HL-60/S4 treated with retinoic acid at 250 ng/mL for 4 days and 3 days (cell line): ENCODE measurements around the gene CCDC80.

Experiments used
- in situ Hi-C: fragments of 300-500 bp; cut with MboI; formaldehyde crosslinking; loops from 2 replicates; pipeline ENCODE4 v1.7.0; 2022; ENCODE audit warnings: low sequenced_read_pairs

Gene CCDC80

DNA sequence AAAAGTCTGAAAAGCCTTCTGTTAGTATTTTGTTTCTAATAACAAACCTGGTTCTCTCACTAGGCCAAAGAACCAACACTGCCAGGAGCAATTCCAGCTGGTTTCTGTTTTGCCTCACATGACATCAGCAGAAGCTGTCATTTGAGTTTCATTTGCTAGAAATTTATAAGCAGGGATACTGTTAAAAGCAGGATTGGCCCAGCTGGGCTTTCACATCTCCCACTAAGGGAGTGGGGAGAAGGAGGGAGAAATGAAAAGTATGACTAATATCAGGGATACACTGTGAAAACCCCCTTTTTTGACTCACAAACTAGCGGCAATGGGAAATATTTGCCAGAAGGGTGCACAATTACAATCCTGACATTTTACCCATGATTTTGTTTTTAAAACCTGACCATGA lies 5.3 kb downstream of the CCDC80 start:
- in situ Hi-C loops = loop anchor here (25.0 kb wide), 2 partner anchors 352 to 652 kb away; partner anchors contain the start of genes CD200R1 and GTPBP8

DNA sequence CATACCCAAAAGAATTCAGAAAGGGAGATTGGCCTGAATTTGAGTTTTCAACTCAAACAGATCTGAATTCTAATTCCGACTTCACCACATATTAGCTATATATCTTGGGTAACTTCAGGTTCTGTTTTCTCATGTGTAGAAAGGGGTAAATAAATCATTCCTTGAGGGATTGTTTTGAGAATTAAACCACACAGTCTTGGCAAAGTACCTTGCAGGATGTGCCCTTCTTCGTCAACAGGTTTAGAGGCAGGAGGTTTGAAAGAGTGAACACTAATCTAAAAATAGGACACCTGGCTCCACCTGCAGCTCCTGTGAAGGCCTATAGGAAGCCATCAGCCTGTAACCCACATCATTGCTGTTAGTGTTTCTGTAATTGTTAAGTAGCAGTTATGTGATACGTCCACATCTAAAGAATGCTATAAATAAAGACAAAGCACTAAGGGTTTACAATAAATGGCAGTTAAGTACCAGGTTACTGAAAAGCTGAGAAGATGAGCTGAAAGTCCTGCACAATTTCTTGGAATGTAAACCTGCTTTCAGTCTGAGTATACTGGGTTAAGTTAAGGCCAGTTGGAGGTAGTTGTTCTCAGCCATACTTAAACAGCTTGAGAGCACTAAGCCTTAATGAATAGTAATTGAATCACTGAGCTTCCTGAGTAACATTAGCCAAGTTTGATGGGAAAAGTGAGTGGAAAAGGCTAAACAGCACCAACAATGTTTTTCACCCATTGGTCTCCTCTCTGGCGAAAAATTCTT lies 6.0 kb downstream of the CCDC80 start:
- in situ Hi-C loops = loop anchor here (25.0 kb wide), 2 partner anchors 352 to 652 kb away; partner anchors contain the start of genes CD200R1 and GTPBP8

DNA sequence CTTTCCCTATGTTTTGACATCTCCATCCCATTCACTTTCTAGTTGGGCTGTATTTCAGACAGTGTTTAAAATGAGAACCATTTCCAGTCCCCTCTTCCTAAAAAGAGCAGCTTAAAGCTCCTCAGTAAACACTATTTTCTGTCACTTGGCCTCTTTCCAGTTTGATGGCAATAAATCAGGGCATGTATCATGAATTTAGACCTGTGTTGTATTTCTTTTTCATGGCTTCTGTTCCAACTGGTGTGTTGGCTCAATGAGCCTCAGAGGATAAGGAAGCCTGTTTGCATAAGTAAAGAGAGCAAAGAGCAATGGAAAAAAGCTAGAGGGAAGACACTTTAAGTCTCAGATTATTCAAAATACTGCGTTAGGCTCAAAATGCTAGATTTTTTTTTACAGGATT lies 7.2 kb downstream of the CCDC80 start:
- in situ Hi-C loops = loop anchor here (25.0 kb wide), 2 partner anchors 354 to 654 kb away; partner anchors contain the start of genes CD200R1 and GTPBP8

DNA sequence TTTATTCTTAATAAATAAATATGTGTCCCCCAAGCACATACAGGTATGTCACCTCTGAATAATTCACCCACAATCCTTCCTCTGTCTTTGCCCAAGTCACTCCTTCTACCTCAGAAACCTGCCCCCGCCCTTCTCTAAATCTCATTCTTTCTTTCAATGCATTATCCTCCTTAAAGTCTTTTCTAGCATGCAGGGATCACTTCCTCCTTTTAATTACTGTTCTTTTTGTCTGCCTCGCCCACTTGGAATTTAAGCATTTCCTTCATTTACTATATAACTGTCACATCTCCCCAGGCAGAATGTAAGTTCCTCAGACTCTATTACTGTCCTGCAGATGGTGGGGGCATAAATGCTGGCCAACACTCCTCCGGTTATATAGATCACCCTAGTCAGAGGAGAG lies 7.8 kb downstream of the CCDC80 start:
- in situ Hi-C loops = loop anchor here (25.0 kb wide), 2 partner anchors 354 to 654 kb away; partner anchors contain the start of genes CD200R1 and GTPBP8

DNA sequence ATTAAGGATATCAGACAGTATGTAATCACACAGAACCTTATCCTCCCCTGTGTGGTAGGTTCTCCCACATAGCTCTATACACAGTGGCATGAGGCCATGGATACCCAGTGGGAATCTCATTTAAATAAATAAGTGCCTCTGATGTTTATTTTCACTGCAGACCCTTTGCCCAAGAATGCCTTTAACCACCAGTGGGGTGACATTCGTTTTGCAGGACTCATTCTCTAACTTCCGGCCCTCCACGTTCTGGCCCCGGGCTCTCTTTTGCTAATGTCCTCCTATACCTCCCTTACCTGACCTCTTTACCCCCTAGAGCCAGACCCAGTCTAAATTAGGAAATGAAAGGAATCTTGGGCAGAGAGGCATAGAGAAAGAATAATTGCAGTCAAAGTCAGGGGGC lies 8.3 kb downstream of the CCDC80 start:
- in situ Hi-C loops = loop anchor here (25.0 kb wide), 2 partner anchors 355 to 655 kb away; partner anchors contain the start of genes CD200R1 and GTPBP8

DNA sequence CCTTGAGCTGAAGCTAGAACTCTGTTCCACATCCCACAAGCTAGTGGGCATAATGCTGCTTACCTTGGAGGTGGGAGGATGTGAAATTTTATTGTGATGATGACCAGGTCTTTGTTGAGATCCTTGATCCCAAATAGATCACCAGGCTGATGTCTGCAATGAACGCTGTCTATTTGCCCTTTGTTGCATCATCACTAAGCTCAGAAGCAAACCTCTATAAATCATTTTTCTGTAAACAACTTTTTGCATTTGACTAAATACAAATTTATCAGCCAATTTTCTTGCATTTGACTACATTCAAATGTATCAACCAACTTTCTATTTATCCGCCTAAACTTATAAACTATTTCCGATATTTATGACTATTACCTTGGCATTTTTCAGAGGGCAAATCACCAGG lies 9.7 kb downstream of the CCDC80 start:
- in situ Hi-C loops = loop anchor here (25.0 kb wide), 2 partner anchors 356 to 656 kb away; partner anchors contain the start of genes CD200R1 and GTPBP8

DNA sequence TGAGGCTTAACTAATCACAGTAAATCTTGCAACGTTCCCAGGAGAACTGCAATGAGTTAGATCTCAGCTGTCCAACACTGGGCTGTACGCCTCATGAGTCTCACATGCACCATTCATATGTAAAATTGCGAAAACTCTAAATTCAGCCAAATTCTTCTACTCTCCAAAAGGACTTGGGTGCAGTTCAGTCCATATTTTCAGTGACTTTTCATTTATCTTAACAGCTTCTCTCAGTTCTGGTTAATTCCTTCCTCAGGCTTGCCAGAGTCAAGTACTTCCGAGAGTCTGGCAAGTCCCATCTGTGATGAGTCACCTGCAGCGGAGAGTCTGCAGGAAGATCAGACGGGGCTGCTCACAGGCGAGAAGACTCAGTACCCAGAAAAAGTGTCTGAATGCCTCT lies 11.5 kb downstream of the CCDC80 start:
- in situ Hi-C loops = loop anchor here (25.0 kb wide), 2 partner anchors 358 to 658 kb away; partner anchors contain the start of genes CD200R1 and GTPBP8

DNA sequence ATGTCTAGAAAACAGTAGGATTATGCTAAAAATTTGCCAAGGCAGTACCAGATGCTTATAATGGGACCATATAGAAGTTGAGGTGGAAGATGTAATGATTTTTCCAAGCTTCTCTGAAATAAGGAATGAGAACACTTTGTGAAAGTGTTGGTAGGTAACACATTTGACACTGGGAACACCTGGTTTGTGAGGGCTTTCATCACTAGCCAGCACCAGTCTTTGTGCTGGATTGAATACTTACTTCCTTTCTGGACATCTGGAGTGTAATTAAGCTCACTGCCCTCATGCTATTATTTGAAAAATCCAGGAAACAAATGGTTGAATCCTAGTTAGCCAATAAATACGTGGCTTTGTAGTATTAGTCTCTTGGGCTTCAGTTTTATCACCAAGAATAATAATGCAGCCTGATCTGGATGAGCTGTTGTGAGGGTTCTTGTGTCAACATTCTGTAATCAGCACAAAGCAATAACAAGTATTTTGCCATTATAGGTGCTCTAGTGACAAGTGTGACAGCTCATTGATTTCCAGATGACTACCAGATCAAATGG lies 12.9 kb downstream of the CCDC80 start:
- in situ Hi-C loops = loop anchor here (25.0 kb wide), 2 partner anchors 359 to 659 kb away; partner anchors contain the start of genes CD200R1 and GTPBP8

DNA sequence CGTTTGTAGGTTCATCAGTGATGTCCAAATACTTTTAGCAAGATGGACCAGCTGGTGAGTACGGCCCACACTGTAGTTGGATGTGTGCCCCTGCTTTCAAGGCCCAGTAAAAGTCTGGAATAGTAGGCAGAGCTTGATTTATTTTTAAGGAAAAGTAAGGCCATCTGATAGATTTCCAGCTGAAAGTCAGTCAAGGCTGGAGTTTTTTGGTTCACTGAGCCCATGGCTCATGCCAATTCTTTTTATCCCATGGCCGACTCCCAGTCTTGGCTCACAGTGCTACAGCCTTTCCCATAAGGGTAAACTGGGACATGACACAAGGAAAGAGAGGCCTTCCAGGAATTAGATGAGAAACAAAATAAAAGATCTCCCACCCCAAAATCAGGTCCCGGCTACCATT lies 13.5 kb downstream of the CCDC80 start:
- in situ Hi-C loops = loop anchor here (25.0 kb wide), 2 partner anchors 360 to 660 kb away; partner anchors contain the start of genes CD200R1 and GTPBP8

DNA sequence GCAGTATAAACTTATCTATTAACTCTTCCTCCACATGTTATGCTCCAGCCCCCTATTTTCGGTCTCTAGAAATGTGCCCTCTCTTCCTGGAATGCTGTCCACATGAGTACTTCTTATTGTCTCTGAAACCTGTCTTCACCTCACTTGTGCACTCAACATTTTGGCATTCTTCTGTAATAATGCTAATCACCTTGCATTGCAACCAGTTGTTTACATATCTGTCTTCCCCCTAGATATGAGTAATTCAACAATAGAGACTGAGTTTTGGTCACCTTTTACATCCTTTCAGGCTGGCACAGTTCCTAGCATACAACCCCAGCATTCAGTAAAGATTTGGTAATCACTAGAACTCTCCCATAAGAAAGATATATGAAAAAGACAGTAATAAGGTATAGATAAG lies 17.2 kb downstream of the CCDC80 start:
- in situ Hi-C loops = no loop called here

DNA sequence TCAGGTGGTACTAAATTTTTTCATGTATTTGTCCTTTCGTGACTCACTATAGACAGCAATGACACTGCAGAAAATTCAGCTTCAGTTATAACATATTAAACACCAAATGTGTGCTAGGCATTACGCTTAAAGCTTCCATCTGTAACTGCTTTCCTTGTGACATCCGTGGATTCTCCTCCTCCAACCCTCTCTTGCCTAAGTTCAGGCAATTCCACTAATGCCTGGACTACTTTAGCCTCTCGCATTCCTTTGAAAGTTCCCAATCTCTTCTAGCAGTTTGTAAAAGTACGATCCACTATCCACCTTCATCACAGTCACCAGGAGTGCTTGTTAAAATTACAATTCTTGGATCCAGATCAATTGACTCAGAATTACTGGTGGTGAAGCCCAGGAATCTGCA lies 17.7 kb downstream of the CCDC80 start:
- in situ Hi-C loops = no loop called here

DNA sequence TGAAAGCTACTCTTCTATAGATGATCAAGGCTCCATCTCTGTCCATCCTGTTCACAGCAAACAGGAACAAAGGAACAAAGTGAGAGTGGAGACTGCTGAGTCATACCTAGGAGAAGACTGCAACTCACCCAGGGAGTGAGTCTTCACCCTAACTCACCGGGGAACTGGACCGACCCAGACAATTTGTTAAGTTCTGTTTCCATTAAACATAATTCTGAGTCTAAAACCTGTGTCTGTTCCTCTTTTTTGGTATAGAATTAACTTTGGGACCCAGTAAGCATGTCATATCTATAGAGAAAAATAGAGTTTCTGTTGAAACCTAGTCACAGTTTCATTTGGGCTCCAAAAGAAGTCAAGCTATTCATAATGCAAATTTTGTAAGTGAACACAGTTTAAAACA lies 21.6 kb downstream of the CCDC80 start:
- in situ Hi-C loops = no loop called here

DNA sequence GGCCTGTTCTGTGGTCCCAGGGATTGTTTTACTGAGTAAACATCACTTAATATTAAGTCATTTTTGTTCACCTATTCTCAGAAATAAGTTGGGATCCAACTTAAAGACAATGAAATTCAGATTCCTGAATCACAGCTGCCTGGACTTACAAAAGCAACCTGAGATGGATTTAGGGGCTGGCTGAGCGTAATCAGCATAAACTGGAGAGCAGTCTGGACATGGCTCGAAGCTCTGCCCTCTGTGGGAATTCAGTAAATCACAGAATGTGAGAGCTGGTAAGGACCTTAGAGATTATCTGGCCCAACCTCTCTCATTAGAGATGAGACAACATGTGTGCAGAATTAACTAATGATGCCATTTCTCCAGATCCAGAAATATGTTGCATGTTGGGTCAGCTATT lies 23.7 kb downstream of the CCDC80 start:
- in situ Hi-C loops = no loop called here

DNA sequence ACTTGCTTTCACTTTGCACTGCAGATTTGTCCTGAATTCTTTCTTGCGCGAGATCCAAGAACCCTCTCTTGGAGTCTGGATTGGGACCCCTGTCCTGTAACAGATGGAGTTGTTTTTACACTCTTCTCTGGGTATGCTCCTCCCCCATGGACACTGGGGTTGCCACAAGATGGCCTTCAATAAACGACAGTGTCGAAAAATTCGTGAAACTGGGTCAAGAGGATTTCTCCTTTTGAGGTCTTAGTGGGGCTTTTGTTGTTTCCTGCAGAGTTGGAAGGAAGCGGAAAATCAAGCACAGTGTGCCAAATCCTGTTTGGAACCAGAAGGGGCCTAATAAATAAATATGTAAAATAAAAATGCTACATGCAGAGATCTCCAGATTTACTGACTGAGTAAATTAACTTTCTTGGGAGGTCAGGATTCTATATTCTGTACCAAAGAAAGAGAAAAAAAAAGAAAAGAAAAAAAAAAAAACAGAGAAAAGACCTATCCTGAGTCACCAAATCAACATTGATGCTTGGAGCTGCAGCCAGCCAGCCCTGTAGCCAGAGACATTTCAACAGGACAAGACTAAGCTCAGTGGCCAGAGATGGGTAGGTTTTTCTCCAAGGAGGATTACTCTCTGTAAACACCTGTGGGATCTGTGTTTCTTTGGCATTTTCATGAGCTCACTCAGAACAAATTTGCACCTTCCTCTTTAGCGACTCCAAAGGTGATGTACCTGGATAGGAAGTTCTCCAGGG lies 24.8 kb downstream of the CCDC80 start:
- in situ Hi-C loops = no loop called here

DNA sequence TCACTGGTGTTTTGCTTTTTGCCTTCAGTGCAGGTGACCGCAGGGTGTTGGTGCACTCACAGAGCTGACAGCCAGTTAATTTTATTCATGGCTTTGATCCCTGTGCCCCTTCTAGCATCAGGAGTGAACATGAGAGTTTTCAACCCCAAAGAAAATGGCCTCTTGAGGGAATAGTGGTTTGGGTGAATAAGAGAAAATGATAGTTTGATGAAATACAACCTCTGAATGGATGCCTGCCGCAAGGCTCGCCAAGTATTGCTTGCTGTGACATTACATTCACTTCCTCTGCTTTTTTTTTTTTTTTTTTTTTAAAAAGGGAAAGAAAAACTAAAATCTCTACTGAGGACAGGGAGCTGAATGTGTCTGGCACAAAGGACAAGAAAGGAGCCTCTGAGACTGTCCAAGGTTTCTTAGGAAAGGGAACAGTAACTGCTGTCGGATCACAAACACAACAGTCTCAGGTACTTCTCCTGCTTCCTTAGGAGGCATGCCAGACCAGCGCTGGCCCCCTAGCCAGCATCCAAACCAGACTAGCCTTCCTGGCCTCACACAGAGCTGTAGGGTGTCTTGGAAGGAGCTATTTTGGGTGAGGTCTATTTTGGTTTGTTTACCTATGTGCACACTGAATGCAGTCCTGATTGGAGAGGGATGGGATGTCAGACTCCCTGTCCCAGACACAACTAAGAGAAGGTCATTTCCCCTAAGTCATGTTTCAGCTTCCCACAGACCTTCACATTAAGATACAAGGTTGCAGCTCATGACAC lies 29.0 kb downstream of the CCDC80 start:
- in situ Hi-C loops = no loop called here

DNA sequence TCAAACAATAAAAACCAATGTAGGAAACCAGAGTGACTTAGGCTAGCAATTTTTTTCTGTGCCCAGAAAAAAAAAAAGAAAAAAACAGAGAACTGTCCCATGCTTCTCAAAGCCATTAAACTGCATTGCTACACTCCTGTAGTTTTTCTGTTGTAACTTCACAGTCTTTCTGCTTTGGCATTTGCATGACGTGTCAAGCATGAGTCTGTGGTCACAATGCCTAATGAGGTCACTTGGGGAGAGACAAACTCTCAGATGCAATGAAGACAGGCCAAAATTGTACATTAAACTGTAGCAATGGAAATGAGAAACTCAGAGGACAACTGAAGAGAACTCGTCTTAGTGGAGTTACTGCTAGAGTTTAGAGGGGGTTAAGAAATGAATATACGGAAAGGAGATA lies 30.8 kb downstream of the CCDC80 start:
- in situ Hi-C loops = no loop called here

DNA sequence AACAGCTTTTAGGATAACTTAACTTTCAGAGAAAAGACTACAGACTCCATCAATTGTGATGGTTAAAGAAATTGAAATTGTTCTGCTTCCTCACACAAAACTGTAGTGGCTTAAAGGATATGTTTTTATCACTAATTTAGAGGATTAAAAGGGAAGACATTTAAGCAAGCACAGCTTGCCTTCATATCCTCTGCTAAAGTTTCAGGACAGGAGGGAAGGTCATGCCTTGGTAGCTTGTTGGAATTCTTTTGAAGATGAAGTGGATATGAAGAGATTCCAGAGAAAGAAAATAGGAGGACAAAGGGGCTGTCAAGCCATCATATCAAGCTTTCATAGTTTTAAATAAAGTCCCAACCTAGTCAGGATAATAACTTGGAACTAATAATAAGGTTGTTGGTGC lies 33.1 kb downstream of the CCDC80 start:
- in situ Hi-C loops = no loop called here

DNA sequence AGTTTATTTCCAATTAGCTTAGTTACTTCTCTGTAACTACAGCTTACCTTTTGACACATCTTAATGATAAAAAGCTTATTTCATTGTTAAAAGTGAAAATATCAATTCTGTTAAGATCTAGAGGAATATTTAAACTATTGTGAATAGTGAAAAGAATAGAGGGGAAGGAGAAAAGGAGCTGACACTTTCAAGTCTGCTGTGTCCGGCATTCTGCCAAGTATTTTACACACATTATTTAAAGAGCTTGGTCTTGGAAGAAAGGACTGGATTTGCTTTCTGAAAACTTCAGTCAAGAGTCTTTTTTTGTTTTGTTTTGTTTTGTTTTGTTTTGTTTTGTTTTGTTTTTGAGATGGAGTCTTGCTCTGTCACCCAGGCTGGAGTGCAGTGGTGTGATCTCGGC lies 34.8 kb downstream of the CCDC80 start:
- in situ Hi-C loops = no loop called here

DNA sequence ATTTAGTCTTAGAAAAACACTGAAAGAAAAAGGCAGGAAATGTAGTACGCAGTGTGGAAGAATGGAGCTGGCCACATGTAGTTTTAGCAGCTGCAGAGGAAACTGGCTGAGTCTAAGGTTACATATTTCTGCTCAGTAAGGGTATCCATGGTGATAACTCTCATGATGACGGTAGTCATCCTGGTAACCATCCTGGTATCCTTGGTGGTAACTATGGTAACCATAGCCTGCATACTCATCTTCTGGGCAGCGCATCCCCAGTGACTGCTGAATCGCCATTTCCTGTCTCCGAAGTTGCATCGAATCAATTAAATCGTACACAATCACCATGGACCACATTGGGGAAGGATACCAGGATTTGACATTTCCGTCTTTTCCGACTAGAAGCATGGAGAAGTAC lies 35.7 kb downstream of the CCDC80 start:
- in situ Hi-C loops = no loop called here

DNA sequence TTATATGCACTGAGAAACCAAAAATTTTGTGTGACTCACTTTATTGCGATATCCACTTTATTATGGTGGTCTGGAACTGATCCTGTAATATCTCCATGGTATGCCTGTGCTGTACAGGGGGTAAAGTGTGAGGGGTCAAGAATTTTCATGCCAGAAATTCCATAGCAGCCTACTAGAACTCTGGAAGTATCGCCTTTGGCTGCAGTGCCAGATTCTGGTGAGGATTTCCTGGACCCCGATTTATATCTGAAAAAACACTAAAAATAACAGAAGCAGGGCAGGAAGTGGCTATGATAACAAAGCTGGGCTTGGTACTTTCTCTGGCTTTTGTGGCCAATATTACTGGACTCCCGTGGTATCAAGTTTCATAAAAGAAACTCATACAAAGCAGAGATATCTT lies 36.4 kb downstream of the CCDC80 start:
- in situ Hi-C loops = no loop called here
